Fibroblast of skin of left quadriceps (primary cell): Measurements from ENCODE around the gene ANKRD50.

Source experiments
- DNase-seq, 2 experiments: peaks; one replicate each; pipeline ENCODE4 v3.0.0-alpha.2; 2013; ENCODE audit warnings: low read depth in 2 of 2

The ANKRD50 gene

GRCh38 chr4:124636788-124637187, 75.7 kb downstream of the ANKRD50 start:
- DNase-seq = no peak

- DNase-seq = no peak
These were observed 77.2 kb downstream of the ANKRD50 start for GRCh38 chr4:124635331-124635730.

- peak in 1 of 2 experiments; percentile 9 for DNase-seq
These were observed 79.1 kb downstream of the ANKRD50 start for GRCh38 chr4:124633285-124633941.

GRCh38 chr4:124632439-124632838, 80.1 kb downstream of the ANKRD50 start:
- DNase-seq = no peak

- peak; percentile 91 for DNase-seq
These were observed 80.8 kb downstream of the ANKRD50 start for GRCh38 chr4:124631760-124632159.

- no peak for DNase-seq
These were observed 82.9 kb downstream of the ANKRD50 start for GRCh38 chr4:124629681-124630080.
